ENCODE results near the gene ZNF556.

The ZNF556 gene

GRCh38 chr19:2905918-2906519 lies 38.9 kb downstream of the ZNF556 start:
- Histone ChIP-seq H3K27ac (replicated peaks) (no peak overlapping the region), H3K27me3 (ENCODE audit: insufficient read depth, poor library complexity, severe bottlenecking) (no peaks in the 10 kb centered on the region), H3K4me3 (replicated peaks; ENCODE audit: insufficient read depth, low read length) (no peak overlapping the region)
- no peak for DNase-seq (ENCODE audit: low read depth in 1 of 2, low spot score in 1 of 2)
- TF ChIP-seq REST (IDR thresholded peaks at IDR 0.05; ENCODE audit: insufficient replicate concordance, low read depth) (no peak), CTCF (IDR thresholded peaks at IDR 0.05; ENCODE audit: insufficient read depth, low read length) (no peak), SPI1 (IDR thresholded peaks at IDR 0.05; ENCODE audit: borderline replicate concordance, low read depth) (no peak), GABPA (IDR thresholded peaks at IDR 0.05; ENCODE audit: low read depth) (no peak), POLR2AphosphoS5 (IDR thresholded peaks at IDR 0.05; ENCODE audit: low read depth) (no peak)

GRCh38 chr19:2906631-2907195 lies 39.6 kb downstream of the ZNF556 start:
- Histone ChIP-seq H3K27me3 (ENCODE audit: insufficient read depth, poor library complexity, severe bottlenecking) (no peaks in the 10 kb centered on the region), H3K4me3 (replicated peaks; ENCODE audit: insufficient read depth, low read length) (no peak overlapping the region), H3K27ac (replicated peaks) (no peak overlapping the region)
- no peak for DNase-seq (ENCODE audit: low read depth in 1 of 2, low spot score in 1 of 2)
- TF ChIP-seq POLR2AphosphoS5 (IDR thresholded peaks at IDR 0.05; ENCODE audit: low read depth) (no peak), CTCF (IDR thresholded peaks at IDR 0.05; ENCODE audit: insufficient read depth, low read length) (no peak), REST (IDR thresholded peaks at IDR 0.05; ENCODE audit: insufficient replicate concordance, low read depth) (no peak)

GRCh38 chr19:2912306-2912705 lies 45.2 kb downstream of the ZNF556 start:
- Histone ChIP-seq H3K27ac (replicated peaks) (no peak overlapping the region), H3K27me3 (ENCODE audit: insufficient read depth, poor library complexity, severe bottlenecking) (no peaks in the 10 kb centered on the region), H3K4me3 (replicated peaks; ENCODE audit: insufficient read depth, low read length) (no peak overlapping the region)
- no peak for DNase-seq (ENCODE audit: low read depth in 1 of 2, low spot score in 1 of 2)
- no peak for TF ChIP-seq POLR2AphosphoS5 (IDR thresholded peaks at IDR 0.05; ENCODE audit: low read depth)
- TF ChIP-seq REST (IDR thresholded peaks at IDR 0.05; ENCODE audit: insufficient replicate concordance, low read depth) = no peak
- no peak for TF ChIP-seq GABPA (IDR thresholded peaks at IDR 0.05; ENCODE audit: low read depth)
- TF ChIP-seq CTCF (IDR thresholded peaks at IDR 0.05; ENCODE audit: insufficient read depth, low read length) = no peak
- TF ChIP-seq SPI1 (IDR thresholded peaks at IDR 0.05; ENCODE audit: borderline replicate concordance, low read depth) = no peak

Data from HL-60 (cell line).